ENCODE measurements around the gene SPTLC3.

Gene SPTLC3

GRCh38 chr20:13200767-13201500, 192.2 kb downstream of the SPTLC3 start:
- Histone ChIP-seq H3K36me3 (ENCODE audit: control insufficient read depth, insufficient read depth, low read length) (no peaks in the 10 kb centered on the region), H3K27ac (ENCODE audit: insufficient read depth, low read length, poor library complexity, severe bottlenecking) (no peak overlapping the region), H3K9me3 (ENCODE audit: control insufficient read depth, low read length) (no peaks in the 10 kb centered on the region), H3K27me3 (replicated peaks; ENCODE audit: control insufficient read depth, insufficient read depth, low read length, poor library complexity, severe bottlenecking) (no peaks in the 10 kb centered on the region), H3K4me1 (ENCODE audit: control insufficient read depth, insufficient read depth, low read length, poor library complexity, severe bottlenecking) (no peaks in the 10 kb centered on the region), H3K4me3 (ENCODE audit: insufficient read depth, low read depth, low read length, poor library complexity, severe bottlenecking) (no peak overlapping the region)
- DNase-seq: no peak

- no peaks in the 10 kb centered on the region for H3K36me3 ChIP-seq (ENCODE audit: control insufficient read depth, insufficient read depth, low read length)
- H3K4me1 ChIP-seq (ENCODE audit: control insufficient read depth, insufficient read depth, low read length, poor library complexity, severe bottlenecking): no peaks in the 10 kb centered on the region
- H3K4me3 ChIP-seq (ENCODE audit: insufficient read depth, low read depth, low read length, poor library complexity, severe bottlenecking): no peak overlapping the region
- DNase-seq: no peak
- H3K9me3 ChIP-seq (ENCODE audit: control insufficient read depth, low read length): no peaks in the 10 kb centered on the region
- H3K27me3 ChIP-seq (replicated peaks; ENCODE audit: control insufficient read depth, insufficient read depth, low read length, poor library complexity, severe bottlenecking): no peaks in the 10 kb centered on the region
- no peak overlapping the region for H3K27ac ChIP-seq (ENCODE audit: insufficient read depth, low read length, poor library complexity, severe bottlenecking)
Measured at GRCh38 chr20:13202565-13202964, 193.8 kb downstream of the SPTLC3 start.

GRCh38 chr20:13205425-13205824, 196.7 kb downstream of the SPTLC3 start:
- no peaks in the 10 kb centered on the region for H3K9me3 ChIP-seq (ENCODE audit: control insufficient read depth, low read length)
- H3K4me1 ChIP-seq (ENCODE audit: control insufficient read depth, insufficient read depth, low read length, poor library complexity, severe bottlenecking): no peaks in the 10 kb centered on the region
- no peaks in the 10 kb centered on the region for H3K27me3 ChIP-seq (replicated peaks; ENCODE audit: control insufficient read depth, insufficient read depth, low read length, poor library complexity, severe bottlenecking)
- no peak for DNase-seq
- no peak overlapping the region for H3K27ac ChIP-seq (ENCODE audit: insufficient read depth, low read length, poor library complexity, severe bottlenecking)
- no peak overlapping the region for H3K4me3 ChIP-seq (ENCODE audit: insufficient read depth, low read depth, low read length, poor library complexity, severe bottlenecking)
- H3K36me3 ChIP-seq (ENCODE audit: control insufficient read depth, insufficient read depth, low read length): no peaks in the 10 kb centered on the region

- no peaks in the 10 kb centered on the region for H3K9me3 ChIP-seq (ENCODE audit: control insufficient read depth, low read length)
- H3K27ac ChIP-seq (ENCODE audit: insufficient read depth, low read length, poor library complexity, severe bottlenecking): no peak overlapping the region
- no peaks in the 10 kb centered on the region for H3K27me3 ChIP-seq (replicated peaks; ENCODE audit: control insufficient read depth, insufficient read depth, low read length, poor library complexity, severe bottlenecking)
- DNase-seq: no peak
- H3K4me1 ChIP-seq (ENCODE audit: control insufficient read depth, insufficient read depth, low read length, poor library complexity, severe bottlenecking): no peaks in the 10 kb centered on the region
- H3K4me3 ChIP-seq (ENCODE audit: insufficient read depth, low read depth, low read length, poor library complexity, severe bottlenecking): no peak overlapping the region
- H3K36me3 ChIP-seq (ENCODE audit: control insufficient read depth, insufficient read depth, low read length): no peaks in the 10 kb centered on the region
Measured at GRCh38 chr20:13205848-13206434, 197.2 kb downstream of the SPTLC3 start.

- no peaks in the 10 kb centered on the region for H3K4me1 ChIP-seq (ENCODE audit: control insufficient read depth, insufficient read depth, low read length, poor library complexity, severe bottlenecking)
- H3K36me3 ChIP-seq (ENCODE audit: control insufficient read depth, insufficient read depth, low read length): no peaks in the 10 kb centered on the region
- H3K27me3 ChIP-seq (replicated peaks; ENCODE audit: control insufficient read depth, insufficient read depth, low read length, poor library complexity, severe bottlenecking): no peaks in the 10 kb centered on the region
- no peak overlapping the region for H3K27ac ChIP-seq (ENCODE audit: insufficient read depth, low read length, poor library complexity, severe bottlenecking)
- H3K4me3 ChIP-seq (ENCODE audit: insufficient read depth, low read depth, low read length, poor library complexity, severe bottlenecking): no peak overlapping the region
- H3K9me3 ChIP-seq (ENCODE audit: control insufficient read depth, low read length): no peaks in the 10 kb centered on the region
- DNase-seq: no peak
Measured at GRCh38 chr20:13207016-13207415, 198.2 kb downstream of the SPTLC3 start.

GRCh38 chr20:13211956-13212618, 203.3 kb downstream of the SPTLC3 start:
- Histone ChIP-seq H3K36me3 (ENCODE audit: control insufficient read depth, insufficient read depth, low read length) (no peaks in the 10 kb centered on the region), H3K9me3 (ENCODE audit: control insufficient read depth, low read length) (no peaks in the 10 kb centered on the region), H3K4me3 (ENCODE audit: insufficient read depth, low read depth, low read length, poor library complexity, severe bottlenecking) (no peak overlapping the region), H3K27ac (ENCODE audit: insufficient read depth, low read length, poor library complexity, severe bottlenecking) (no peak overlapping the region), H3K4me1 (ENCODE audit: control insufficient read depth, insufficient read depth, low read length, poor library complexity, severe bottlenecking) (no peaks in the 10 kb centered on the region), H3K27me3 (replicated peaks; ENCODE audit: control insufficient read depth, insufficient read depth, low read length, poor library complexity, severe bottlenecking) (no peaks in the 10 kb centered on the region)
- DNase-seq: no peak

- no peak for DNase-seq
- Histone ChIP-seq H3K36me3 (ENCODE audit: control insufficient read depth, insufficient read depth, low read length) (no peaks in the 10 kb centered on the region), H3K9me3 (ENCODE audit: control insufficient read depth, low read length) (no peaks in the 10 kb centered on the region), H3K27ac (ENCODE audit: insufficient read depth, low read length, poor library complexity, severe bottlenecking) (no peak overlapping the region), H3K4me1 (ENCODE audit: control insufficient read depth, insufficient read depth, low read length, poor library complexity, severe bottlenecking) (no peaks in the 10 kb centered on the region), H3K4me3 (ENCODE audit: insufficient read depth, low read depth, low read length, poor library complexity, severe bottlenecking) (no peak overlapping the region), H3K27me3 (replicated peaks; ENCODE audit: control insufficient read depth, insufficient read depth, low read length, poor library complexity, severe bottlenecking) (no peaks in the 10 kb centered on the region)
Measured at GRCh38 chr20:13212750-13213149, 204.0 kb downstream of the SPTLC3 start.

GRCh38 chr20:13213335-13213734, 204.6 kb downstream of the SPTLC3 start:
- Histone ChIP-seq H3K4me1 (ENCODE audit: control insufficient read depth, insufficient read depth, low read length, poor library complexity, severe bottlenecking) (no peaks in the 10 kb centered on the region), H3K4me3 (ENCODE audit: insufficient read depth, low read depth, low read length, poor library complexity, severe bottlenecking) (no peak overlapping the region), H3K36me3 (ENCODE audit: control insufficient read depth, insufficient read depth, low read length) (no peaks in the 10 kb centered on the region), H3K9me3 (ENCODE audit: control insufficient read depth, low read length) (no peaks in the 10 kb centered on the region), H3K27me3 (replicated peaks; ENCODE audit: control insufficient read depth, insufficient read depth, low read length, poor library complexity, severe bottlenecking) (no peaks in the 10 kb centered on the region), H3K27ac (ENCODE audit: insufficient read depth, low read length, poor library complexity, severe bottlenecking) (no peak overlapping the region)
- no peak for DNase-seq

- no peak for DNase-seq
- H3K9me3 ChIP-seq (ENCODE audit: control insufficient read depth, low read length): no peaks in the 10 kb centered on the region
- no peak overlapping the region for H3K27ac ChIP-seq (ENCODE audit: insufficient read depth, low read length, poor library complexity, severe bottlenecking)
- peaks cover 4% of the 10 kb centered on the region for H3K27me3 ChIP-seq (replicated peaks; ENCODE audit: control insufficient read depth, insufficient read depth, low read length, poor library complexity, severe bottlenecking)
- no peak overlapping the region for H3K4me3 ChIP-seq (ENCODE audit: insufficient read depth, low read depth, low read length, poor library complexity, severe bottlenecking)
- no peaks in the 10 kb centered on the region for H3K4me1 ChIP-seq (ENCODE audit: control insufficient read depth, insufficient read depth, low read length, poor library complexity, severe bottlenecking)
- no peaks in the 10 kb centered on the region for H3K36me3 ChIP-seq (ENCODE audit: control insufficient read depth, insufficient read depth, low read length)
Measured at GRCh38 chr20:13216533-13216932, 207.8 kb downstream of the SPTLC3 start.

Data from effector memory CD4-positive, alpha-beta T cell (primary cell).